ENCODE results near the gene LDLRAD4. TPM values are rescaled to one million over a fixed set of nuclear protein-coding genes. Genes with fewer than 3 reads are reported as not detected.

The LDLRAD4 gene
- total and polyA plus RNA-seq, 2 experiments from 2014 or later: 0.73 to 1.9 TPM

GRCh38 chr18:13414521-13414920, 196.0 kb downstream of the LDLRAD4 start:
- H3K79me2 ChIP-seq (replicated peaks; ENCODE audit: insufficient read depth): no peaks in the 10 kb centered on the region
- H3K4me3 Mint-ChIP-seq: no peak overlapping the region
- ATAC-seq: peak; percentile 34; the same call in 2 of the 3 replicates
- DNase-seq (ENCODE audit: low spot score): no peak
- H3K4me3 ChIP-seq: no peak overlapping the region
- no peak overlapping the region for H3K27ac ChIP-seq (ENCODE audit: low read depth)
- no peak overlapping the region for H3K27ac Mint-ChIP-seq
- no peak for TF ChIP-seq EZH2phosphoT487 (IDR thresholded peaks at IDR 0.05; ENCODE audit: unreplicated experiment)
- no peak for TF ChIP-seq EZH2 (IDR thresholded peaks at IDR 0.05; ENCODE audit: low read depth, unreplicated experiment)
- no peak for TF ChIP-seq ZNF462 (CRISPR knock-in tag; IDR thresholded peaks at IDR 0.05)
- TF ChIP-seq REST (IDR thresholded peaks at IDR 0.05; ENCODE audit: unreplicated experiment): no peak
- no peak for TF ChIP-seq POLR2AphosphoS5 (IDR thresholded peaks at IDR 0.05; ENCODE audit: low read depth)
- no peak for TF ChIP-seq ZNF331 (CRISPR knock-in tag; IDR thresholded peaks at IDR 0.05; ENCODE audit: low read depth)
- TF ChIP-seq STAT1 (IDR thresholded peaks at IDR 0.05; ENCODE audit: unreplicated experiment): no peak
- TF ChIP-seq CREB1 (CRISPR knock-in tag; IDR thresholded peaks at IDR 0.05; ENCODE audit: low read depth): no peak
- no peak for TF ChIP-seq ZNF114 (CRISPR knock-in tag; IDR thresholded peaks at IDR 0.05)
- no peak for TF ChIP-seq CTCF (conservative IDR thresholded peaks at IDR 0.05; ENCODE audit: low read depth in 2 of 2)
- no peak for TF ChIP-seq ETS1 (IDR thresholded peaks at IDR 0.05)
- TF ChIP-seq JUNB (IDR thresholded peaks at IDR 0.05; ENCODE audit: unreplicated experiment): no peak
- TF ChIP-seq NANOG (IDR thresholded peaks at IDR 0.05; ENCODE audit: borderline replicate concordance): no peak
- peaks cover 12% of the 10 kb centered on the region; the same call in 2 of the 3 replicates for H3K4me1 Mint-ChIP-seq
- no peaks in the 10 kb centered on the region for H3K27me3 ChIP-seq (ENCODE audit: insufficient read depth)
- peaks cover 7% of the 10 kb centered on the region; the same call in 2 of the 3 replicates for H3K9me3 Mint-ChIP-seq
- 0 out of 2 replicates have a peak, but pooled peaks cover 4% of the 10 kb centered on the region for H3K4me1 ChIP-seq (ENCODE audit: insufficient read depth)
- no peaks in the 10 kb centered on the region for H3F3A ChIP-seq (replicated peaks; ENCODE audit: low read depth)
- no peak overlapping the region for H2AFZ ChIP-seq
- peaks cover 5% of the 10 kb centered on the region; the same call in 1 of the 2 replicates for H3K9me2 ChIP-seq (ENCODE audit: insufficient read depth)
- no peaks in the 10 kb centered on the region for H3K36me3 Mint-ChIP-seq (ENCODE audit: low read depth)
- H4K20me1 ChIP-seq (replicated peaks; ENCODE audit: insufficient read depth): no peaks in the 10 kb centered on the region; the same call in 1 of the 2 replicates
- peaks cover 6% of the 10 kb centered on the region for H3K27me3 Mint-ChIP-seq (ENCODE audit: insufficient read depth, low read depth, poor library complexity)
- no peaks in the 10 kb centered on the region for H3K36me3 ChIP-seq (ENCODE audit: insufficient read depth)
- peak overlapping the region; percentile 12; the same call in 1 of the 2 replicates for H3K4me2 ChIP-seq

All from GM23338 (cell line).